Body of pancreas (tissue), 4 donors: Measurements from ENCODE around the gene RELA. TPM values are rescaled to one million over a fixed set of nuclear protein-coding genes. Genes with fewer than 3 reads are reported as not detected.

Experiments used
- ATAC-seq: fragments of 150-250 bp; one replicate; pipeline ENCODE4 v1.9.1; 2016
- DNase-seq, 4 donors: peaks; one replicate each; pipeline ENCODE4 v3.0.0-alpha.2; 2019
- H3K27ac ChIP-seq, 4 donors: fragments of 200-600 bp; sonication (generic); 1 replicate in 3 of 4; 2 replicates in 1 of 4; pipeline versions ENCODE4 v1.5.1 to v1.6.1; 2016 to 2019; ENCODE audit warnings: mild to moderate bottlenecking in 1 of 4, mixed read lengths in 1 of 4, moderate library complexity in 1 of 4
- H3K27me3 ChIP-seq, 2 donors: fragments of 200-600 bp; sonication (generic); one replicate each; pipeline ENCODE4 v1.6.0; 2016; ENCODE audit warnings: mild to moderate bottlenecking in 1 of 2
- H3K36me3 ChIP-seq, 2 donors: fragments of 200-600 bp; sonication (generic); replicated peaks in 1 of 2; 2 replicates each; pipeline ENCODE4 v1.5.1; 2016; ENCODE audit warnings: low read depth in 2 of 2; ENCODE audit not compliant: insufficient read depth in 1 of 2
- H3K4me1 ChIP-seq: fragments of 200-600 bp; sonication (generic); one replicate; pipeline ENCODE4 v1.6.0; 2016
- H3K4me3 ChIP-seq, 2 donors: fragments of 200-600 bp; sonication (generic); 1 replicate in 1 of 2; 2 replicates in 1 of 2; pipeline ENCODE4 v1.5.1; 2016 to 2019
- H3K9me3 ChIP-seq, 3 donors: fragments of 200-600 bp; sonication (generic); 1 replicate in 2 of 3; 2 replicates in 1 of 3; pipeline ENCODE4 v1.5.1; 2016
- POLR2A ChIP-seq, 3 donors: fragments of 450-650 bp; IDR thresholded peaks; one replicate each; pipeline ENCODE4 v1.6.1; 2016; ENCODE audit warnings: antibody characterized with exemption in 3 of 3, mild to moderate bottlenecking in 2 of 3
- WGBS, 2 donors: methylation state at CpG; one replicate each; pipeline ENCODE4 v1.1.5; 2017; 5-methylcytosine and 5-hydroxymethylcytosine counted together
- intact Hi-C: fragments of 100-400 bp; cut with DNase I; formaldehyde crosslinking; loops from one replicate; pipeline ENCODE4 v1.15.1; 2023
- microRNA-seq, 2 donors: library from miRNA; unstranded; fragments of <30 nt; microRNA quantifications; one replicate each; pipeline ENCODE4, GENCODE V29; 2016; ENCODE audit warnings: borderline number of aligned reads in 2 of 2, borderline replicate concordance in 2 of 2
- small RNA-seq: library from RNA; depleted of rRNA; stranded (forward); fragments of <200 nt; gene quantifications from one replicate; pipeline ENCODE3, GENCODE V24; 2016
- total RNA-seq, 2 donors: library from RNA; depleted of rRNA; stranded (reverse); fragments of >200 nt; gene quantifications; one replicate each; pipeline ENCODE4 v1.1.0, GENCODE V29; 2016
- TF ChIP-seq, protein P1 (sequence below), 7 experiments: fragments of 450-650 bp in 4 of 7; fragments of 200-600 bp in 3 of 7; sonication (generic) in 3 of 7; IDR thresholded peaks; one replicate each; pipeline ENCODE4 v1.5.1; 2016 to 2019; ENCODE audit warnings: antibody characterized with exemption in 7 of 7

RELA gene
- total RNA-seq, 2 donors from 2014 or later: 27.5 to 45.8 TPM

- 65 to 68% methylated on average over 3 of the region's 3 CpGs for WGBS, 2 donors
- no peaks in the 10 kb centered on the region for H3K9me3 ChIP-seq
- ATAC-seq: no peak
- peaks cover 39% of the 10 kb centered on the region for H3K4me1 ChIP-seq
- TF ChIP-seq, protein P1, sequence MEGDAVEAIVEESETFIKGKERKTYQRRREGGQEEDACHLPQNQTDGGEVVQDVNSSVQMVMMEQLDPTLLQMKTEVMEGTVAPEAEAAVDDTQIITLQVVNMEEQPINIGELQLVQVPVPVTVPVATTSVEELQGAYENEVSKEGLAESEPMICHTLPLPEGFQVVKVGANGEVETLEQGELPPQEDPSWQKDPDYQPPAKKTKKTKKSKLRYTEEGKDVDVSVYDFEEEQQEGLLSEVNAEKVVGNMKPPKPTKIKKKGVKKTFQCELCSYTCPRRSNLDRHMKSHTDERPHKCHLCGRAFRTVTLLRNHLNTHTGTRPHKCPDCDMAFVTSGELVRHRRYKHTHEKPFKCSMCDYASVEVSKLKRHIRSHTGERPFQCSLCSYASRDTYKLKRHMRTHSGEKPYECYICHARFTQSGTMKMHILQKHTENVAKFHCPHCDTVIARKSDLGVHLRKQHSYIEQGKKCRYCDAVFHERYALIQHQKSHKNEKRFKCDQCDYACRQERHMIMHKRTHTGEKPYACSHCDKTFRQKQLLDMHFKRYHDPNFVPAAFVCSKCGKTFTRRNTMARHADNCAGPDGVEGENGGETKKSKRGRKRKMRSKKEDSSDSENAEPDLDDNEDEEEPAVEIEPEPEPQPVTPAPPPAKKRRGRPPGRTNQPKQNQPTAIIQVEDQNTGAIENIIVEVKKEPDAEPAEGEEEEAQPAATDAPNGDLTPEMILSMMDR (IDR thresholded peaks at IDR 0.05): no peak
- no peak for TF ChIP-seq POLR2A (IDR thresholded peaks at IDR 0.05)
- DNase-seq: no peak
- no peaks in the 10 kb centered on the region for H3K27me3 ChIP-seq
- intact Hi-C loops: no loop called here
- no peak overlapping the region for H3K27ac ChIP-seq
- peaks cover 15 to 18% of the 10 kb centered on the region in 2 donors for H3K36me3 ChIP-seq
- no peak overlapping the region for H3K4me3 ChIP-seq
Observed at GRCh38 chr11:65609229-65609628, 53.5 kb downstream of the RELA start.

DNA sequence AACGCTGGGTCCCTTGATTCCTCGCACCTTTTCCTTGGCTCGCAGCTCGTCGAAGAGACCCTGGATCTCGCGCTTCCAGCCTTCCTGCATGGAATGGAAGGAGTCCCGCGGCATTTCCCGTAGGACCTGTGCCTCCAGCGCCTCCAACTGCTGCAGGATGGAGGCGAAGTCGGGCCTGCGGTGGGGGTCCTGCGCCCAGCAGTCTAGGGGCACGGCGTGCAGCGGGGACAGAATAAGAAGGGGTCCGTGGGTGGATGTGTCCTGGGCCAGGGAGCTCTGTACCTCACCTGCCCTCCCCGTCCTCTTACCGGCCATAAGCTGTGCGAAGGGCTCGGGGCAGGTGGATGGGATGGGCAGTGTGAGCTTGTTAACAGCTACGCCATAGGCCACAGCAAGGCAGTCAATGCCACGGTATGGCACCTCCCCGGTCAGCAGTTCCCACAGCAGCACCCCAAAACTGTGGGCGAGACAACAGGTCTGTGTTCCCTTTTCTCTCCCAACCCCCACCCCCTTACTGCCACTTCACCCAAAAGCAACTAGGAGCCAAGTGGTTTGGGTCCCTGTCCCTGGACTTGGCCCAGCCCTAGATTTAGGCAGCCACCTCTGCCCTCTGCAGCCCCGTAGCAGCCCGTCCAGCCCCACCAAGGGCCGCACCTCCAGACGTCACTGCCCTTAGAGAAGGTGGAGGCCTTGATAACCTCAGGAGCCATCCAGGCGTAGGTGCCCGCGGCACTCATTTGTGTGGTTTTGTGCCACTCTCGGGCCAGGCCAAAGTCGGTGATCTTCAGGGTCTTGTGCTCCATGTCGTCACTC is 54.9 kb downstream of the RELA start:
- Histone ChIP-seq H3K27me3 (no peaks in the 10 kb centered on the region), H3K4me1 (peaks cover 33% of the 10 kb centered on the region), H3K4me3 (no peak overlapping the region), H3K27ac (peak overlapping the region in 1 of 4 donors; percentile 49), H3K9me3 (no peaks in the 10 kb centered on the region), H3K36me3 (peaks cover 18 to 19% of the 10 kb centered on the region in 2 donors)
- intact Hi-C loops: no loop called here
- TF ChIP-seq POLR2A (IDR thresholded peaks at IDR 0.05): no peak
- TF ChIP-seq, protein P1 (IDR thresholded peaks at IDR 0.05): no peak
- no peak for DNase-seq
- WGBS, 2 donors: 86 to 94% methylated on average over 34 to 37 of the region's 37 CpGs
- ATAC-seq: no peak

- Histone ChIP-seq H3K4me3 (no peak overlapping the region), H3K27ac (peak overlapping the region in 1 of 4 donors; percentile 49), H3K36me3 (peaks cover 18 to 19% of the 10 kb centered on the region in 2 donors), H3K4me1 (peaks cover 25% of the 10 kb centered on the region), H3K9me3 (no peaks in the 10 kb centered on the region), H3K27me3 (no peaks in the 10 kb centered on the region)
- intact Hi-C loops: no loop called here
- WGBS, 2 donors: 67 to 82% methylated on average over 35 to 36 of the region's 67 CpGs
- DNase-seq: peak; percentile 50 to 82 (median 74)
- peak; percentile 75 for ATAC-seq
- peak in 1 of 3 donors; percentile 11 for TF ChIP-seq POLR2A (IDR thresholded peaks at IDR 0.05)
- TF ChIP-seq, protein P1 (IDR thresholded peaks at IDR 0.05): no peak
Observed at GRCh38 chr11:65606876-65607613, 55.7 kb downstream of the RELA start.

DNA sequence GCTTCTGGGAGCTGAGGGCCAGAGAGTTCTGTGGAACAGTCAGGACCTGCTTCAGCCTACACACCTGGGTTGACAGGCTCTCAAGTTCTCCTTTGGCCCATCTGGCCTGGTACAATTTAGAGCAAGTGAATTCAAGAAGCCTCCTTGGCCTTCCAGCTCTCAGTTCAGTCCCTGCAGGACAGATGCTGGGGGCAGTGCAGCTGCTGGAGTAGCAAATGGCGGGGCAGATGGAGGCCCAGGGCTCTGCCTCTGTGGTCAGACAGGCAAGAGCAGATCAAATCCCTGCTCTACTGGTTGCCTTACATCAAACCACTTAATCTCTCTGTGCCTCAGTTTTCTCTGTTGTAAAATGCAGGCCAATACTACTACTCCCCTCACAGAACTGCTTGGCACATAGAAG is 58.5 kb downstream of the RELA start:
- intact Hi-C loops: no loop called here
- 100% methylated on average over 1 of the region's 1 CpG for WGBS, 2 donors

More for the DNA sequence above, 58.5 kb downstream of the RELA start:
- Histone ChIP-seq H3K4me1 (no peaks in the 10 kb centered on the region), H3K4me3 (no peak overlapping the region), H3K9me3 (no peaks in the 10 kb centered on the region), H3K27me3 (no peaks in the 10 kb centered on the region), H3K27ac (no peak overlapping the region), H3K36me3 (peaks cover 18 to 19% of the 10 kb centered on the region in 2 donors)
- no peak for TF ChIP-seq POLR2A (IDR thresholded peaks at IDR 0.05)
- TF ChIP-seq, protein P1 (IDR thresholded peaks at IDR 0.05): no peak
- ATAC-seq: no peak
- DNase-seq: no peak

Small RNA genes lying within 50 kb of the gene (microRNA-seq; reads per million reads assigned to microRNA genes)
- gene MIR4489 (0 reads per million in 2 donors), gene MIR4690 (0 reads per million in 2 donors)

Small RNA genes lying within 50 kb of the gene (small RNA-seq; reads per million reads assigned to genes)
- gene MIR4489: not detected
- not detected for gene MIR4690
- gene RN7SL309P: not detected

Other genes with a start within 250 kb of the RELA start
- 100 to 1,000 TPM; 376 to 539 TPM for gene NEAT1, start 240.1 kb downstream of the RELA start, total RNA-seq
- over 10,000 TPM; 10,129 to 14,092 TPM for gene MALAT1, start 163.9 kb downstream of the RELA start, total RNA-seq
- 10 to 100 TPM; 55.0 to 62.3 TPM for gene SCYL1, start 137.8 kb downstream of the RELA start, total RNA-seq
- gene LTBP3, start 104.6 kb downstream of the RELA start, total RNA-seq: 100 to 1,000 TPM; 131 to 330 TPM
- 10 to 100 TPM; 39.2 to 66.9 TPM for gene ZNRD2, start 92.4 kb downstream of the RELA start, total RNA-seq
- 100 to 1,000 TPM in 1 of 2 donors, 10 to 100 TPM in 1; 44.8 to 116 TPM for gene FAM89B, start 90.4 kb downstream of the RELA start, total RNA-seq
- 10 to 100 TPM; 35.0 to 76.1 TPM for gene EHBP1L1, start 86.9 kb downstream of the RELA start, total RNA-seq
- gene KCNK7, start 67.1 kb downstream of the RELA start, total RNA-seq: 1 to 10 TPM in 1 of 2 donors, under 1 TPM in 1; 0.66 to 1.0 TPM
- gene MAP3K11, start 48.7 kb downstream of the RELA start, total RNA-seq: 10 to 100 TPM; 31.6 to 94.9 TPM
- gene PCNX3, start 47.1 kb downstream of the RELA start, total RNA-seq: 10 to 100 TPM; 21.8 to 56.7 TPM
- 10 to 100 TPM; 23.6 to 29.3 TPM for gene SIPA1, start 24.8 kb downstream of the RELA start, total RNA-seq
- 10 to 100 TPM; 38.9 to 45.5 TPM for gene KAT5, start 49.3 kb upstream of the RELA start, total RNA-seq
- 100 to 1,000 TPM in 1 of 2 donors, 10 to 100 TPM in 1; 45.4 to 112 TPM for gene RNASEH2C, start 57.9 kb upstream of the RELA start, total RNA-seq
- gene AP5B1, start 118.1 kb upstream of the RELA start, total RNA-seq: 10 to 100 TPM; 18.2 to 33.9 TPM
- 1 to 10 TPM in 1 of 2 donors, under 1 TPM in 1; 0.78 to 1.3 TPM for gene OVOL1, start 124.1 kb upstream of the RELA start, total RNA-seq
- under 1 TPM in 1 of 2 donors, not detected in 1; 0.26 TPM for gene SNX32, start 171.0 kb upstream of the RELA start, total RNA-seq
- 100 to 1,000 TPM; 190 to 412 TPM for gene CFL1, start 195.3 kb upstream of the RELA start, total RNA-seq
- gene MUS81, start 197.5 kb upstream of the RELA start, total RNA-seq: 10 to 100 TPM; 38.2 to 40.5 TPM
- gene EFEMP2, start 209.9 kb upstream of the RELA start, total RNA-seq: 10 to 100 TPM; 16.2 to 25.4 TPM
- under 1 TPM; 0.33 to 0.78 TPM for gene CTSW, start 216.9 kb upstream of the RELA start, total RNA-seq
- gene FIBP, start 225.6 kb upstream of the RELA start, total RNA-seq: 10 to 100 TPM; 40.2 to 49.5 TPM
- gene CCDC85B, start 227.8 kb upstream of the RELA start, total RNA-seq: 10 to 100 TPM; 49.8 to 54.5 TPM
- gene FOSL1, start 237.5 kb upstream of the RELA start, total RNA-seq: 10 to 100 TPM in 1 of 2 donors, under 1 TPM in 1; 0.52 to 17.8 TPM